Activated CD8-positive, alpha-beta memory T cell treated with anti-CD3 and anti-CD28 coated beads for 24 hours (primary cell): ENCODE measurements around the gene TMEM88.
A peak's percentile ranks its signal among the peaks of the same experiment; 100 is the strongest.

ENCODE experiments used
- DNase-seq: peaks from one replicate; pipeline ENCODE4 v3.0.0-alpha.2; 2020

Gene TMEM88

GRCh38 chr17:7857713-7858521 is 3.1 kb downstream of the TMEM88 start, which contains the start of gene CYB5D1:
Gene CYB5D1 (plus strand): TSS chr17:7858003. CDS start chr17:7858135, 132 bp downstream.
- peak; percentile 95 for DNase-seq

- no peak for DNase-seq
Measured at GRCh38 chr17:7858522-7858810, 3.6 kb downstream of the TMEM88 start.

GRCh38 chr17:7859028-7859427 is 4.2 kb downstream of the TMEM88 start:
- peak; percentile 50 for DNase-seq

- peak; percentile 72 for DNase-seq
Measured at GRCh38 chr17:7862692-7863437, 8.0 kb downstream of the TMEM88 start.

GRCh38 chr17:7864384-7864783 is 9.5 kb downstream of the TMEM88 start:
- peak; percentile 37 for DNase-seq

- DNase-seq, result peak; percentile 47
Measured at GRCh38 chr17:7864995-7865650, 10.3 kb downstream of the TMEM88 start.

- DNase-seq, result peak; percentile 58
Measured at GRCh38 chr17:7867881-7868329, 13.0 kb downstream of the TMEM88 start.

- DNase-seq, result no peak
Measured at GRCh38 chr17:7873051-7873450, 18.2 kb downstream of the TMEM88 start.

GRCh38 chr17:7875804-7876370 is 21.0 kb downstream of the TMEM88 start:
- no peak for DNase-seq

- DNase-seq, result no peak
Measured at GRCh38 chr17:7878234-7878633, 23.4 kb downstream of the TMEM88 start.

GRCh38 chr17:7880076-7880868 is 25.4 kb downstream of the TMEM88 start:
- DNase-seq, result no peak

- no peak for DNase-seq
Measured at GRCh38 chr17:7881276-7882054, 26.6 kb downstream of the TMEM88 start.

GRCh38 chr17:7882068-7882467 is 27.2 kb downstream of the TMEM88 start:
- no peak for DNase-seq

GRCh38 chr17:7882629-7883028 is 27.8 kb downstream of the TMEM88 start:
- no peak for DNase-seq

GRCh38 chr17:7883781-7884386 is 29.0 kb downstream of the TMEM88 start:
- no peak for DNase-seq

- DNase-seq, result peak; percentile 76
Measured at GRCh38 chr17:7884581-7885366, 29.9 kb downstream of the TMEM88 start.

GRCh38 chr17:7885367-7886226 is 30.7 kb downstream of the TMEM88 start:
- DNase-seq, result peak; percentile 83

- DNase-seq, result peak; percentile 83
Measured at GRCh38 chr17:7886227-7887037, 31.6 kb downstream of the TMEM88 start.
